ENCODE data around the gene VPS41. TPM values are rescaled to one million over a fixed set of nuclear protein-coding genes. Genes with fewer than 3 reads are reported as not detected.

The VPS41 gene
- total and polyA plus RNA-seq, 2 of the 13 experiments (the other 11 are each of a cell fraction or from before 2014, with no cell fraction given): 12.1 to 43.4 TPM

- TF ChIP-seq ZNF772 (CRISPR knock-in tag; IDR thresholded peaks at IDR 0.05) (0 out of 2 replicates have a peak, but pooled peaks have one; percentile 66), ZNF276 (CRISPR knock-in tag; IDR thresholded peaks at IDR 0.05; ENCODE audit: low read depth) (0 out of 2 replicates have a peak, but pooled peaks have one; percentile 37), ZNF441 (CRISPR knock-in tag; IDR thresholded peaks at IDR 0.05; ENCODE audit: borderline replicate concordance) (0 out of 2 replicates have a peak, but pooled peaks have one; percentile 26), PCBP2 (optimal IDR thresholded peaks at IDR 0.05; ENCODE audit: low read depth, low read length, poor library complexity, severe bottlenecking) (peak; percentile 75), GABPA (IDR thresholded peaks at IDR 0.05; ENCODE audit: low read depth, low read length) (peak; percentile 53), GABPA (CRISPR knock-in tag; IDR thresholded peaks at IDR 0.05; ENCODE audit: low read depth) (peak; percentile 93), U2AF2 (IDR thresholded peaks at IDR 0.05; ENCODE audit: low read depth, low read length) (no peak), ZNF180 (CRISPR knock-in tag; IDR thresholded peaks at IDR 0.05; ENCODE audit: borderline replicate concordance, low read depth) (no peak), SSRP1 (CRISPR knock-in tag; IDR thresholded peaks at IDR 0.05) (no peak), U2AF1 (optimal IDR thresholded peaks at IDR 0.05; ENCODE audit: low read depth, low read length) (no peak), MAFF (IDR thresholded peaks at IDR 0.05; ENCODE audit: low read depth, low read length) (no peak)
- TF ChIP-seq, protein P1, sequence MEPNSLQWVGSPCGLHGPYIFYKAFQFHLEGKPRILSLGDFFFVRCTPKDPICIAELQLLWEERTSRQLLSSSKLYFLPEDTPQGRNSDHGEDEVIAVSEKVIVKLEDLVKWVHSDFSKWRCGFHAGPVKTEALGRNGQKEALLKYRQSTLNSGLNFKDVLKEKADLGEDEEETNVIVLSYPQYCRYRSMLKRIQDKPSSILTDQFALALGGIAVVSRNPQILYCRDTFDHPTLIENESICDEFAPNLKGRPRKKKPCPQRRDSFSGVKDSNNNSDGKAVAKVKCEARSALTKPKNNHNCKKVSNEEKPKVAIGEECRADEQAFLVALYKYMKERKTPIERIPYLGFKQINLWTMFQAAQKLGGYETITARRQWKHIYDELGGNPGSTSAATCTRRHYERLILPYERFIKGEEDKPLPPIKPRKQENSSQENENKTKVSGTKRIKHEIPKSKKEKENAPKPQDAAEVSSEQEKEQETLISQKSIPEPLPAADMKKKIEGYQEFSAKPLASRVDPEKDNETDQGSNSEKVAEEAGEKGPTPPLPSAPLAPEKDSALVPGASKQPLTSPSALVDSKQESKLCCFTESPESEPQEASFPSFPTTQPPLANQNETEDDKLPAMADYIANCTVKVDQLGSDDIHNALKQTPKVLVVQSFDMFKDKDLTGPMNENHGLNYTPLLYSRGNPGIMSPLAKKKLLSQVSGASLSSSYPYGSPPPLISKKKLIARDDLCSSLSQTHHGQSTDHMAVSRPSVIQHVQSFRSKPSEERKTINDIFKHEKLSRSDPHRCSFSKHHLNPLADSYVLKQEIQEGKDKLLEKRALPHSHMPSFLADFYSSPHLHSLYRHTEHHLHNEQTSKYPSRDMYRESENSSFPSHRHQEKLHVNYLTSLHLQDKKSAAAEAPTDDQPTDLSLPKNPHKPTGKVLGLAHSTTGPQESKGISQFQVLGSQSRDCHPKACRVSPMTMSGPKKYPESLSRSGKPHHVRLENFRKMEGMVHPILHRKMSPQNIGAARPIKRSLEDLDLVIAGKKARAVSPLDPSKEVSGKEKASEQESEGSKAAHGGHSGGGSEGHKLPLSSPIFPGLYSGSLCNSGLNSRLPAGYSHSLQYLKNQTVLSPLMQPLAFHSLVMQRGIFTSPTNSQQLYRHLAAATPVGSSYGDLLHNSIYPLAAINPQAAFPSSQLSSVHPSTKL (CRISPR knock-in tag; IDR thresholded peaks at IDR 0.05): no peak
- TF ChIP-seq, protein P2, sequence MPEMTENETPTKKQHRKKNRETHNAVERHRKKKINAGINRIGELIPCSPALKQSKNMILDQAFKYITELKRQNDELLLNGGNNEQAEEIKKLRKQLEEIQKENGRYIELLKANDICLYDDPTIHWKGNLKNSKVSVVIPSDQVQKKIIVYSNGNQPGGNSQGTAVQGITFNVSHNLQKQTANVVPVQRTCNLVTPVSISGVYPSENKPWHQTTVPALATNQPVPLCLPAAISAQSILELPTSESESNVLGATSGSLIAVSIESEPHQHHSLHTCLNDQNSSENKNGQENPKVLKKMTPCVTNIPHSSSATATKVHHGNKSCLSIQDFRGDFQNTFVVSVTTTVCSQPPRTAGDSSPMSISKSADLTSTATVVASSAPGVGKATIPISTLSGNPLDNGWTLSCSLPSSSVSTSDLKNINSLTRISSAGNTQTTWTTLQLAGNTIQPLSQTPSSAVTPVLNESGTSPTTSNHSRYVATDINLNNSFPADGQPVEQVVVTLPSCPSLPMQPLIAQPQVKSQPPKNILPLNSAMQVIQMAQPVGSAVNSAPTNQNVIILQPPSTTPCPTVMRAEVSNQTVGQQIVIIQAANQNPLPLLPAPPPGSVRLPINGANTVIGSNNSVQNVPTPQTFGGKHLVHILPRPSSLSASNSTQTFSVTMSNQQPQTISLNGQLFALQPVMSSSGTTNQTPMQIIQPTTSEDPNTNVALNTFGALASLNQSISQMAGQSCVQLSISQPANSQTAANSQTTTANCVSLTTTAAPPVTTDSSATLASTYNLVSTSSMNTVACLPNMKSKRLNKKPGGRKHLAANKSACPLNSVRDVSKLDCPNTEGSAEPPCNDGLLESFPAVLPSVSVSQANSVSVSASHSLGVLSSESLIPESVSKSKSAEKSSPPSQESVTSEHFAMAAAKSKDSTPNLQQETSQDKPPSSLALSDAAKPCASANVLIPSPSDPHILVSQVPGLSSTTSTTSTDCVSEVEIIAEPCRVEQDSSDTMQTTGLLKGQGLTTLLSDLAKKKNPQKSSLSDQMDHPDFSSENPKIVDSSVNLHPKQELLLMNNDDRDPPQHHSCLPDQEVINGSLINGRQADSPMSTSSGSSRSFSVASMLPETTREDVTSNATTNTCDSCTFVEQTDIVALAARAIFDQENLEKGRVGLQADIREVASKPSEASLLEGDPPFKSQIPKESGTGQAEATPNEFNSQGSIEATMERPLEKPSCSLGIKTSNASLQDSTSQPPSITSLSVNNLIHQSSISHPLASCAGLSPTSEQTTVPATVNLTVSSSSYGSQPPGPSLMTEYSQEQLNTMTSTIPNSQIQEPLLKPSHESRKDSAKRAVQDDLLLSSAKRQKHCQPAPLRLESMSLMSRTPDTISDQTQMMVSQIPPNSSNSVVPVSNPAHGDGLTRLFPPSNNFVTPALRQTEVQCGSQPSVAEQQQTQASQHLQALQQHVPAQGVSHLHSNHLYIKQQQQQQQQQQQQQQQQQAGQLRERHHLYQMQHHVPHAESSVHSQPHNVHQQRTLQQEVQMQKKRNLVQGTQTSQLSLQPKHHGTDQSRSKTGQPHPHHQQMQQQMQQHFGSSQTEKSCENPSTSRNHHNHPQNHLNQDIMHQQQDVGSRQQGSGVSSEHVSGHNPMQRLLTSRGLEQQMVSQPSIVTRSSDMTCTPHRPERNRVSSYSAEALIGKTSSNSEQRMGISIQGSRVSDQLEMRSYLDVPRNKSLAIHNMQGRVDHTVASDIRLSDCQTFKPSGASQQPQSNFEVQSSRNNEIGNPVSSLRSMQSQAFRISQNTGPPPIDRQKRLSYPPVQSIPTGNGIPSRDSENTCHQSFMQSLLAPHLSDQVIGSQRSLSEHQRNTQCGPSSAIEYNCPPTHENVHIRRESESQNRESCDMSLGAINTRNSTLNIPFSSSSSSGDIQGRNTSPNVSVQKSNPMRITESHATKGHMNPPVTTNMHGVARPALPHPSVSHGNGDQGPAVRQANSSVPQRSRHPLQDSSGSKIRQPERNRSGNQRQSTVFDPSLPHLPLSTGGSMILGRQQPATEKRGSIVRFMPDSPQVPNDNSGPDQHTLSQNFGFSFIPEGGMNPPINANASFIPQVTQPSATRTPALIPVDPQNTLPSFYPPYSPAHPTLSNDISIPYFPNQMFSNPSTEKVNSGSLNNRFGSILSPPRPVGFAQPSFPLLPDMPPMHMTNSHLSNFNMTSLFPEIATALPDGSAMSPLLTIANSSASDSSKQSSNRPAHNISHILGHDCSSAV (CRISPR knock-in tag; IDR thresholded peaks at IDR 0.05; ENCODE audit: borderline replicate concordance): no peak
Measured at GRCh38 chr7:38908759-38909335, at the start of gene VPS41 (continued).

Data from HepG2 (cell line).